Stimulated activated CD4-positive, alpha-beta T cell treated with anti-CD3 and anti-CD28 coated beads, Interleukin-12 subunit alpha, Interleukin-12 subunit beta, amount 100 ng/mL, for 4 hours (primary cell): ENCODE results near the gene SPEF1.
"Not testable (repeated sequence)": the region's sequence is repeated elsewhere in the genome, so short reads cannot be mapped to it uniquely, and the experiment has no call there.

Experiments
- DNase-seq: peaks from one replicate; pipeline ENCODE4 v3.0.0-alpha.2; 2020

SPEF1 gene

DNA sequence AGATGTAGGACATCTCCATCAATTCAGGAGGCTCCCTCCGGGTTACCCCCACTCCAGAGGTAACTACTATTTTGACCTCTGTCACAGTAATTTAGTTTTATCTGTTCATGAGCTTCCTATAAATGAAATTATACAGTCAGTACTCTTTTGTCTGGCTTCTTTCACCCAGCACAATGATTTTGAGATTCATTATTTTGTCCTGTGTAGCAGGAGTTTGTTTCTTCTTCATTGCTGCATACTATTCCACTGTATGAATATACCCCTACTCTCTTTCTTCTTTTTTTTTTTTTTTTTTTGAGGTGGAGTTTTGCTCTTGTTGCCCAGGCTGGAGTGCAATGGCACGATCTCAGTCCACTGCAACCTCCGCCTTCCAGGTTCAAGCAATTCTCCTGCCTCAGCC is 27.3 kb upstream of the SPEF1 start:
- DNase-seq: no peak

DNA sequence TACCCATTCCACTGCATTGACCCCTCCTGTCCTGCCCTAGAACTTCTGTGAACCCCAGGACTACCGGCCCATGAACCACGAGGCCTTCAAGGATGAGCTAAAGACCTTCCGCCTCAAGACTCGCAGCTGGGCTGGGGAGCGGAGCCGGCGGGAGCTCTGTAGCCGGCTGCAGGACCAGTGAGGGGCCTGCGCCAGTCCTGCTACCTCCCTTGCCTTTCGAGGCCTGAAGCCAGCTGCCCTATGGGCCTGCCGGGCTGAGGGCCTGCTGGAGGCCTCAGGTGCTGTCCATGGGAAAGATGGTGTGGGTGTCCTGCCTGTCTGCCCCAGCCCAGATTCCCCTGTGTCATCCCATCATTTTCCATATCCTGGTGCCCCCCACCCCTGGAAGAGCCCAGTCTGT is 23.5 kb upstream of the SPEF1 start:
- no peak for DNase-seq

DNA sequence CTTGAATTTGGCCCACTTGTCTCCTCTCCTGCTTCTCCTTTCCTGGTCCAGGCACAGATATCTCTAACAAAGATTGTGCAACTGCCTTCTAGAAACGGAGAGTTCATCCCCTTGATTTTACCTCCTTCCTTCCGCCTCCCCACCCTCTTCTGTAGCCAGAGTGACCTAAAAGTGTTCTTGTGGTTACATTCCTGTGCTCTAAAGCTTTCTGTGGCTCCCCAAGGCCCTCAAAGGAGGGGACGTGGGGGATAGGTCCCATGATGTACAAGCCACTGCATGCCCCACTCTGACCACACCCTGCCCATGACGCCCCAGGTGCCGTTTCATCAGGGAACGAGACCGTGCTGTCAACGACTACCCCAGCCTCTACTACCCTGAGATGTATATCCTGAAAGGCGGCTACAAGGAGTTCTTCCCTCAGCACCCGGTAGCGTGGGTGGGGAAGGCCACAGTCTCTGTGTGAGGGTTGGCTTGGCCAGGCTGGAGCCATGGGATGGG is 23.1 kb upstream of the SPEF1 start:
- no peak for DNase-seq

DNA sequence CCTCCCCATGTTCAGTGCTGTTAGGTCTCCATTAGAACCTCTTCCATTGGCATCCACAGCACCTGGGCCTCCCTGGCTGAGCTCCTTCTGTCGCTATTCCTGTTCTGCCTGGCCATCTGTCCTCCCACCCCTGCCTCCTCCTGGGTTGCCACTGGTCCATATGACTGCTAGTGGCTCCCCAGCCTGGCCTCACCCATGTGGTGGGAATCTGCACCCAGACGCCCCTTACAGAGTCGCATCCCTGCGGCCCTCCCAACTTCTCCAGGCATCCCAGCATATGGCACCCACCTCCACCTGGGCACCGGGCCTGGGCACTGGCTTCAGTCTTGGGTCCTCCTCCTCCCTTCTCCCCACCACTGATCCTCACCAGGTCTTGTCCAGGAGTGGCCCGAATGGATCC is 22.6 kb upstream of the SPEF1 start:
- no peak for DNase-seq

DNA sequence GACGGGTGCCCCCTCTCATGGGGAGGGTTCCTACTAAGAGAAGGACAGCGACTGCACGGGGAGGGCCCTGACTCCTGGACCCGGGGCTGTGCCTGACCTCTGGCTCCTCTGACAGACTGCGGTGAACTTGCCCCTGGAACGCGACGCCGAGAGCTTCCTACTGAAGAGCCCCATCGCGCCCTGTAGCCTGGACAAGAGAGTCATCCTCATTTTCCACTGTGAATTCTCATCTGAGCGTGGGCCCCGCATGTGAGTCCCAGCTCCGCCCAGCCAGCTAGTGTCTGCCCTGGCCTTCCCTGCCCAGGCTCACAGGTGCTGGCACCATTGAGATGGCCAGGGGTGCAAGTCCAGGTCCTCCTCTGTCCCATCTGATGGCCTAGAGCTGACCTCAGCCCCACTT is 22.0 kb upstream of the SPEF1 start:
- no peak for DNase-seq

DNA sequence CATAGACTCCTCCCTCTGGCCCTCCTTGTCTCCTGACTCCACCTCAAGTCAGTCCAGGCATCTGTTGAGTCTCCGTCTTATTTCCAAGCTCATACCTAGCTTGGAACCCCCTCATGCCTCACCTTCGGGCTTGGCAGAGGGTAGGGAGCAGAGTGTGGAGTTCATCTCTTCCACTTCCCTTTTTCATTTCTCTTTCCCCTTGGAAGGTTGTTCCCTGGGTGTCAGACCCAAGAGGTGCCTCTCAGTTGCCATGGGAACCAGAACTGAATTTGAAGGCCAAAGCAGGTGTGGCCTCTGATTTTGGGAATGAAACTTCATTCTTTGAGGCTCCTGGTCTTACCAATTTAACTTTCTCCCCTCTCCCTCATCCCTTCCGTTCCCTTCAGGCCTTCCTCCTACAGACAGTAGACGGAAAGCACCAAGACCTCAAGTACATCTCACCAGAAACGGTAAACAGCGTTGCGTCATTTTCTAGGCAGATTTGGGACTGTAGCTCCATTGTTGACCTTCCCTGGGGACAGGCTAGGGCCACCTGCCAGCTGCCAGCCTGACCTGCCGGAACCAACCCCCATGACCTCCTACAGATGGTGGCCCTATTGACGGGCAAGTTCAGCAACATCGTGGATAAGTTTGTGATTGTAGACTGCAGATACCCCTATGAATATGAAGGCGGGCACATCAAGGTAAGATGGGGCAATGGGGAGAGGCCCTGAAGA is 21.4 kb upstream of the SPEF1 start:
- DNase-seq: no peak

DNA sequence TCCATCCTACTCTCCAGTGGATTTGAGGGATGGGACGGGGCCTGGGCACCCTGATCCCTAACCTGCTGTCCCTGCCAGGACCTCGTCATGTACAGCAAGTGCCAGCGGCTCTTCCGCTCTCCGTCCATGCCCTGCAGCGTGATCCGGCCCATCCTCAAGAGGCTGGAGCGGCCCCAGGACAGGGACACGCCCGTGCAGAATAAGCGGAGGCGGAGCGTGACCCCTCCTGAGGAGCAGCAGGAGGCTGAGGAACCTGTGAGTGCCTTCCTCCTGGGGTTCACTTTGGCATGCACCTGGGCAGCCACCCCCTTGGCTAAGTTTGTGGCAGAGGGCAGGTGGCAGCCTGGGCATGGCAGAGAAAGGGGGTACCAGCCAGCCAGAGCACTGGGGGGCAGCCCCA is 20.6 kb upstream of the SPEF1 start:
- DNase-seq: no peak

DNA sequence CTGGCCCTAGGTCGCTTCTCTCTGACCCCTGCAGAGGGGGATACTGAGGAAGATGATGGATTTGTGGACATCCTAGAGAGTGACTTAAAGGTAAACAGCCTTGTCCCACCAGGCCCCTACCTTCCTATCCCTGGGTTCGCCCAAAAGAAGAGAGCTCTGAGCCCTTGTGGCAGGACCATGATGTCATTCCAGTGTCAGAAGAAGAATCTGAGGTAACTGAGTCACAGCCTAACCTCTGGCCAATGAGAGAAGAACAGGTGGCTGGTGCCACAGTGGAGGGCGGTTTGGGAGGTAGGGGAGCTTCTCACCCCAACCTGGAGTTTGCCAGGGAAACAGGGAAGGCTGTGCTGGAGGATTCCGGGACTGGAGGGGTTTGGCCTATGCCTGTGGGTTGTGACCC is 20.1 kb upstream of the SPEF1 start:
- DNase-seq: no peak

DNA sequence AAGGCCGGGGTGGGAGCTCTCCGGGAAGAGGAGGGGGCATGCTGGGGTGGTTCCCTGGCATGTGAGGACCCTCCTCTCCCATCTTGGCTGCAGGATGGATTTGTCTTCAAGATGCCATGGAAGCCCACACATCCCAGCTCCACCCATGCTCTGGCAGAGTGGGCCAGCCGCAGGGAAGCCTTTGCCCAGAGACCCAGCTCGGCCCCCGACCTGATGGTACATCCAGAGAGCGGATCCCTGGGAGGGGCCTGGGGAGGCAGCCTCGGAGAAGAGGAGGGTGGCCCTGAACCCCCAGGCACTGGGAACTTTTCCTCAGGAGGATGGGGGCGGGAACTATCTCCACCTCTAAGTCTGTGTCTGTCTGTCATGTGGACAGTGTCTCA is 19.6 kb upstream of the SPEF1 start:
- no peak for DNase-seq

DNA sequence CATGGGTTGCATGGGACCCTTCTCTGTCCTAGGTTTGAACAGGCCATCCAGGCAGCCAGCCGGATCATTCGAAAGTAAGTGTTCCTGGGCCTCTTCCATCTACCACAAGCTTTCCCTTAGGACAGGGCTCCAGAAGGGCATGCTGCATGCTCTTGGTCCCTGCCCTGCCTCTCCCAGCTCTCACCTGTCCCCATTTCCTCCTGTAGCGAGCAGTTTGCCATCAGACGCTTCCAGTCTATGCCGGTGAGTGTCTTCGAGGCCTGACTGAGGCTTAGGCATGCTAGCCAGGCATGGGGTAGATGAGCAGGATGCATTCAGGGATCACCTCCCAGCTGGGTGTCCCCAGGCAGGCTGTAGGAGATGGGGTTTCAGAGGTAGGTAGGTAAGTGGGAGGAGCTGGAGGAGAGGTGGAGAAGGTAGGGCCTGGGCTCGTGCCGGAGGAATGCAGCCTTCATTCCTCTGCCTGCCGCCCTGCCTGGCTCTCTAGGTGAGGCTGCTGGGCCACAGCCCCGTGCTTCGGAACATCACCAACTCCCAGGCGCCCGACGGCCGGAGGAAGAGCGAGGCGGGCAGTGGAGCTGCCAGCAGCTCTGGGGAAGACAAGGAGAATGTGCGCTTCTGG is 19.1 kb upstream of the SPEF1 start:
- DNase-seq: no peak

DNA sequence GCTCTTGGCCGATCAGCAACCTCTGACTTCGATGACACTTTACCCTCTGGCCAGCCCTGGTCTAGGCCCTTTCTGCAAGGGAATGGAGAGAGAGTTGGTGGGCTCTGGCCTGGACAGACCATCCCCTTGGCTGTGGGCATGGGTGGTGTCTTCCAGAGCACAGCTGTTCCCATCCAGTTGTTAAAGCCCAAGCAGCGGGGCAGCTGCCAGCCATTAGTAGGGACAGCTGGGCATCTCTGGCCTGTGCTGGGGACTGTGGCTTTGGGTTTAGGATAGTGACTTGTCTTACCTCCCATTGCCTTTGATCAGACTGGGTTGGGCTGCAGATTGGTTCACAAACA is 17.6 kb upstream of the SPEF1 start:
- DNase-seq: no peak

DNA sequence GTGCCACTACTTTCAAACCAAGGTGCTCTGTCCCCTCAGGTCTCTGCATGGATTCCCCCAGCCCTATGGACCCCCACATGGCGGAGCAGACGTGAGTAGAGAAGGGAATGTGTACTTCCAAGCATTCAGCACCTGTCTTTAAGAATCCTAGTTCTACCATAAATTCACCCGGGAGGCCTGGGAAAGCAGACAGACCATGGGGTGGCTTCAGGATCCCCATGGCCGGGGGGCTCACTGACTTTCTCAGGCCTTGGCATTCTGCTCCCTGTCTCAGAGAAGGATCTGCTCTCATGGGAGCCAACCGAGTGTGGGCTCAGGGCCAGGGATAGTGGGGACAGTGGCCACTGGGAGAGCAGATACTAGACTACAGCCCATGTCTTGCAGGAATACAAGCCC is 17.1 kb upstream of the SPEF1 start:
- DNase-seq: no peak

DNA sequence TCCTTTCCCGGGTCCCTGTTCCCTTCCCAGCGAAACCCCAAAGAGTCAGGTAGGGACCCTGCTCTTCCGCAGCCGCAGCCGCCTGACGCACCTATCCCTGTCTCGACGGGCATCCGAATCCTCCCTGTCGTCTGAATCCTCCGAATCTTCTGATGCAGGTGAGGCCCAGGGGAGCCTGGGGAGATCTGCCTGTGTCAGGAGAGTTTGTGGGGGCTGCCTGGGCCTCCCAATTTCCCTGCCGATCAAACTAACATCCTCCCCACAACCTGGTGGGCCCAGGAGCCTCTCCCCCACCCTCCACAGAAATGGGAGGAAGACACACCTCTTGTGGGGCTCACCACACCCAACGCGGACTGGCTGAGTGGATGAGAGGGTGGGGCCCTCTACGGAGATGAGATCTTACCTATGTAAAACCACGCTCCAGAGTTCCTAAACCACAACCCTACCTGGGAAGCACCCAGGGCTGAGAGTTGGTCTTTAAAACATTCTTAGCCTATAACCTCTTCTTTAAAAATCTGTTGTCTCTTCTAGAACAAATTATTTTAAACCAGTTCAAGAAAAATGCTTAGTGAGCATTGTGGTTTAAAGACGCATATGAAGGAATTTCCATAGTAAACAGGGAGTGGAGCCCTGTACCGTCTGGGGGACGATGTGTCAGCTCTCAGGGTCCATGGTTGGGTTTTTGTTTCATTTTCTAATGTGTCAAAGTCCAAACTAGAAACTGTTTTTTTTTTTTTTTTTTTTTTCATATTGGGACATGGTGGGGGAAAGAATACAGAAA is 16.5 kb upstream of the SPEF1 start:
- DNase-seq: no peak

DNA sequence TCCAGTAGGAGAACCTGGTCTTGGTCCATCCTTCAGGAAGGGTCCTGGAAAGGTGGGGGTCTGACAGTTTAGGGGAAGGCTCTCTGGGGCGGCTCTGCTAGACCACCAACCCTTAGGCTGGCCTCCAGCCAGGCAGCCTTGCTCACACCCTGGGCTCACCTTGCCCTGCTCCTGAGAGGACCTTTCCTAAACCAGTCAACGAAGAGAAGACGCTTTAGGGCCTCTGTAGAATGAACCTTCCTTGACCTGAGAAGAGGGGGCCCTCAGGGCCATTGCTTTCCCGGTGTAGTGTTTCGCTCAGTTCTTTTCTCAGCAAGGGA is 15.9 kb upstream of the SPEF1 start:
- DNase-seq: no peak

DNA sequence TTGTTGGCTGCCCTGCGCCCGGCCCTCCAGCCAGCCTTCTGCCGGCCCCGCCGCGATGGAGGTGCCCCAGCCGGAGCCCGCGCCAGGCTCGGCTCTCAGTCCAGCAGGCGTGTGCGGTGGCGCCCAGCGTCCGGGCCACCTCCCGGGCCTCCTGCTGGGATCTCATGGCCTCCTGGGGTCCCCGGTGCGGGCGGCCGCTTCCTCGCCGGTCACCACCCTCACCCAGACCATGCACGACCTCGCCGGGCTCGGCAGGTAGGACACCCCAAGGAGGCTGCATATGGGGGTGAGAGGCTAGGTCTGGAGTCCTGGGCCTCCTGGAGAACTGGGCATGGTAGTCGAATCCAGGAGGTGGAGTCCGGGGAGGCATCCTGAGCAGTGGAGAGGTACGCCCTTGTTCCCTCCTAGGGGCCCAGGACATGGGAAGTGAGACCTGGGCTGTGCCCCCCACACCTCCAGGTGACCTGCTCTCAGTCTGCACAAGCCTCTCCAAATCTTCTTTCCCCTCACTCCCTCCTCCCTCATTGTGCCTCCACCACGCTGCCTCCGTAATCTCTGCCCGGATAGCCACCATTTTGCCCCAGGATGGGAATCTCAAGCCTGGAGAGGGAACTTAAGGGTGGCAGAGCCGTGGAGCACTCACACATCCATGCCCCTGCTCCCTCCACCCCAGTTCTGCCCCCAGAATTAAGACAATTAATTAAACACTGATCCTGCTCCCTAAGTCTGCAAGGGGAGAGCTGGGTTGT is 15.4 kb upstream of the SPEF1 start:
- DNase-seq: no peak

DNA sequence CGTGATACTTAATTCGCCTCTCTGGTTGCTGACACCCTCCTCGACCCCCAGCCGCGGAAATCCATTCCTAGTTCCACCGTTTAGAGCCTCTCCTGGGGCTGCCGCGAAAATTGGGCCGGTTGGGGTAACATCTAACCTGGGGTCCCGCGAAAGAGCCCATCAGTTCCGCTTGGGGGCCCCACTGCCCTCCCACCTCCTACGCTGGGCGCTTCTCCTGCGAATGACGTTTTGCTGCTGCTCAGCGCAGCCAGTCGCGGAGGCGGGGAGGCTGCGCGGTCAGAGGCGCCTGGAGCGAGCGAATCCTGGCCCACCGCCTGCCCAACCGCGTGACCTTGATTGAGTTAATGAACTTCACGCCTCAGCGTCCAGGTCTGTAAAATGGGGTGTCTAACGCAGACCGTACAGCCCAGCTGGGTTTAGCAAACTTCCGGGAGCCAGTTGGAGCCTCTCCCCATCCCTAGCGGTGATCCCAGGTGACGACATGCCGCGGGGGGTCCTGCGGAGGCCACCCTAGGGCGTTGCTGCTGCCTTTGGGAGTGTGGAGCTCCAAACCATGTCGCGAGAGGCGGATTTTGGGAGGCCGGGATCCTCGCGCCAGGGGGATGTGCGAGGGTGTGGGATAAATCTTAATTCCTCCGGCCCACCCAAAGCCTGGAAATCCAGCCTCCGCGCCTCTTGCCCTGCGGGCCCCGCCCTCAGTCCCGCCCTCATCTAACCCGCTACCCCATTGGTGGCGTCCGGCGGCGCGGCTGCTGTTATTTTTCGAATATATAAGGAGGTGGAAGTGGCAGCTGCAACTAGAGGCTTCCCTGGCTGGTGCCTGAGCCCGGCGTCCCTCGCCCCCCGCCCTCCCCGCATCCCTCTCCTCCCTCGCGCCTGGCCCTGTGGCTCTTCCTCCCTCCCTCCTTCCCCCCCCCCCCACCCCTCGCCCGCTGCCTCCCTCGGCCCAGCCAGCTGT is 14.5 kb upstream of the SPEF1 start, which contains the start of gene CDC25B:
Gene CDC25B (plus strand): TSS at position 800 of the 958 bp plus-strand sequence. CDS start 222 bp downstream, outside the sequence.
- peak; percentile 88 for DNase-seq

DNA sequence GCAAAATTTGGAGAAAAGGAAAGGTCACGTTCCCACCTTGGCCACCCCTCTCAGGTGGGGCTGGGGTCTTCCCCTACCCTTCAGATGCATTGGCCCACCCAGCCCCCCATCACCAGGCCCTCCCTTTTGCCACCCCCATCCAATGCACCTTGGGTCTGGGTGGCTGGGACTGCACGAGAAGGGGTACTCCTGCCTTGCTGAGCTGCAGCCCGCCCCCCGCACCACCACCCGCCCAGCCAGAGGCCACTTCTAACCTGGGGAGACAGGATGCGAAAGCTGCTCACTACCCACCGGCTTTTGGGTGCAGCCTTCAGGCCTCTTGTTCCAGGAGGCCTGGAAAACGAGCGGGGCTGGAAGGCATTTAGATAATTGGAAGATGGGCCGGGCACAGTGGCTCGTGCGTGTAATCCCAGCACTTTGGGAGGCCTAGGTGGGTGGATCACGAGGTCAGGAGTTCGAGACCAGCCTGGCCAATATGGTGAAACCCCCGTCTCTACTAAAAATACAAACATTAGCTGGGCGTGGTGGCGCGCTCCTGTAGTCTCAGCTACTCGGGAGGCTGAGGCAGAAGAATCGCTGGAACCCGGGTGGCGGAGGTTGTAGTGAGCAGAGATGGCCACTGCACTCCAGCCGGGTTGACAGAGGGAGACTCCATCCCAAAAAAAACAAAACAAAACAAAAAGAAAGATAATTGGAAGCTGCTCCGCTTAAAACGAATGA is 13.6 kb upstream of the SPEF1 start:
- DNase-seq: no peak

DNA sequence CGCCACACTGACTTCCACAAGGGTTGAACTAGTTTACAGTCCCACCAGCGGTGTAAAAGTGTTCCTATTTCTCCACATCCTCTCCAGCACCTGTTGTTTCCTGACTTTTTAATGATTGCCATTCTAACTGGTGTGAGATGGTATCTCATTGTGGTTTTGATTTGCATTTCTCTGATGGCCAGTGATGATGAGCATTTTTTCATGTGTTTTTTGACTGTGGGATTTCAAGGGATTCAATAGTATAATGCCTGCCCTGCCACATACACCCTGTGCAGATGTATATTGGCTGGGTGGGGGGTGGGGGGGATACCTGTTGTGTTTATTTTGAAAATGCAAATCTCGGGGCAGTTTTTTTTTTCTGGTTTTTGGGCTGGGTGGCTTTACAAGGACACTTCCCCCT is 12.9 kb upstream of the SPEF1 start:
- not testable (repeated sequence) for DNase-seq

DNA sequence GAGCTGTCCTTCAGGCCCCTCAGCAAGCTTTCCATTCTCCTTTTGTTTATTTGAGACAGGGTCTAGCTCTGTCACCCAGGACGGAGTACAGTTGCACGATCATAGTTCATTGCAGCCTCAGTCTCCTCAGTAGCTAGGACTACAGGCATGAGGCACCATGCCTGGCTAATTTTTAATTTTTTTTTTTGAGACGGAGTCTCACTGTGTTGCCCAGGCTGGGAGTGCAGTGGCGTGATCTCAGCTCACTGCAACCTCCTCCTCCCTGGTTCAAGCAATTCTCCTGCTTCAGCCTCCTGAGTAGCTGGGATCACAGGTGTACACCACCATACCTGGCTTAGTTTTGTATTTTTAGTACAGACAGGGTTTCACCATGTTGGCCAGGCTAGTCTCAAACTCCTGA is 8.0 kb upstream of the SPEF1 start:
- DNase-seq: not testable (repeated sequence)

DNA sequence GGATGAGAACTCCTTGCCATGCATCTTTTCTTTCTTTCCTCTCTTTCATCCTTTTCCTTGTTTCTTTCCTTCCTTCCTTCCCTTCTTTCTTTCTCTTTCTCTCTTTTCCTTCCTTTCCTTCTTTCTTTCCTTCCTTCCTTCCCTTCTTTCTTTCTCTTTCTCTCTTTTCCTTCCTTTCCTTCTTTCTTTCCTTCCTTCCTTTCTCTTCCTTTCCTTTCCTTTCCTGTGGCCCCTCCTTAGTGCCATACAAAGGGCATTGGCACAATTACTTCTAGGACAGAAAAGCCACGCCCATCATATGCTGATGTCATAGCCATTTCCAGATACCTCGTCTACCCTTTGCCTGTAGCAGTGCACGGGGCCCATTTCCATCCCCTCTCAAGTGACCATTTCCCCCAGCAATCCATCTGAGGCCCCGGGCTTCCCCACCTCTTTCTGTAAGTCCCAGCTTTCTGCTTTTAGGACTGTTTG is 7.5 kb upstream of the SPEF1 start:
- DNase-seq: no peak

DNA sequence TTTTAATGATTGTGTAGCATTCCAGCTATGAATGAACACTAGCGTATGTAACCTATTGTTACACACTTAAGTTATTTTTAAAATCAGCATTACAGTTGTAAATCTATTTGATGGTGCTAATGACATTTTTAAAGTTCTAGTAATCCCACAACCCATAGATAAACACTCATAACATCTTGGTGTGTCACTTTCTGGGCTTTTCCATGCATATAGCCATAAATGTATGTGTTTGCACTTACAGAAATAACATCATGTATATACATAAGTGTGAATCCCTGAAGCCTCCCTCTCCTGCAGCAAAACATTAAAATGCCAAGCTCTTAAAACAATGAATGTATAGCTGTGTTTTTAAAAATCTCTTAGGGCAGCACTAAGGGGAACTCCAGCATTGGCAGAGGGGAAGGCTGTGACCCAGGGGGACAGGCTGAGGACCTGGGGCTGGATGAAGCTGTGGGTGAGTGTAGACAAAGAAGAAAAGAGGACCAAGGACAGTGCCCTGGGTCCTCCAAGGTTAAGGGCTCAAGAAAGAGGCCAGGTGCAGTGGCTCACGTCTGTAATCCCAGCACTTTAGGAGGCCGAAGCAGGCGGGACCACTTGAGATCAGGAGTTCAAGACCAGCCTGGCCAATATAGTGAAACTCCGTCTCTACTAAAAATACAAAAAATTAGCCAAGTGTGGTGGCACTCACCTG is 6.2 kb upstream of the SPEF1 start:
- DNase-seq: no peak
